ENCODE data around the gene LATS2. TPM values are rescaled to one million over a fixed set of nuclear protein-coding genes. Genes with fewer than 3 reads are reported as not detected.

Gene LATS2
- total RNA-seq, 1 donor = 24.2 TPM

- no peaks in the 10 kb centered on the region for H3K36me3 ChIP-seq (ENCODE audit: insufficient read depth, low read length)
- no peak overlapping the region for H2AFZ ChIP-seq (ENCODE audit: low read length)
- H3K4me2 ChIP-seq (ENCODE audit: insufficient read depth, low read length) = no peak overlapping the region
- TF ChIP-seq CTCF (IDR thresholded peaks at IDR 0.05; ENCODE audit: extremely low read depth, low read depth, low read length) = peak; percentile 90
- no peaks in the 10 kb centered on the region for H3K79me2 ChIP-seq (ENCODE audit: insufficient read depth, low read length)
- no peaks in the 10 kb centered on the region for H3K9me3 ChIP-seq (ENCODE audit: low read depth, low read length)
- no peaks in the 10 kb centered on the region for H3K4me1 ChIP-seq (ENCODE audit: insufficient read depth, low read length)
- no peaks in the 10 kb centered on the region for H4K20me1 ChIP-seq (ENCODE audit: insufficient read depth, low read length)
- no peak overlapping the region for H3K4me3 ChIP-seq (ENCODE audit: insufficient read depth, low read length)
- no peak overlapping the region for H3K27ac ChIP-seq (ENCODE audit: low read depth, low read length)
- H3K27me3 ChIP-seq (ENCODE audit: insufficient read depth, low read length) = no peaks in the 10 kb centered on the region
- peak; percentile 70 for DNase-seq (ENCODE audit: insufficient read length, low spot score, missing footprints)
Observed at GRCh38 chr13:20924758-20925394, 136.5 kb downstream of the LATS2 start.

- H3K27me3 ChIP-seq (ENCODE audit: insufficient read depth, low read length) = no peaks in the 10 kb centered on the region
- TF ChIP-seq CTCF (IDR thresholded peaks at IDR 0.05; ENCODE audit: extremely low read depth, low read depth, low read length) = no peak
- H3K4me1 ChIP-seq (ENCODE audit: insufficient read depth, low read length) = no peaks in the 10 kb centered on the region
- H3K4me3 ChIP-seq (ENCODE audit: insufficient read depth, low read length) = no peak overlapping the region
- H3K79me2 ChIP-seq (ENCODE audit: insufficient read depth, low read length) = no peaks in the 10 kb centered on the region
- no peaks in the 10 kb centered on the region for H3K9me3 ChIP-seq (ENCODE audit: low read depth, low read length)
- no peak overlapping the region for H3K4me2 ChIP-seq (ENCODE audit: insufficient read depth, low read length)
- H3K27ac ChIP-seq (ENCODE audit: low read depth, low read length) = no peak overlapping the region
- H4K20me1 ChIP-seq (ENCODE audit: insufficient read depth, low read length) = no peaks in the 10 kb centered on the region
- H2AFZ ChIP-seq (ENCODE audit: low read length) = no peak overlapping the region
- no peaks in the 10 kb centered on the region for H3K36me3 ChIP-seq (ENCODE audit: insufficient read depth, low read length)
- no peak for DNase-seq (ENCODE audit: insufficient read length, low spot score, missing footprints)
Observed at GRCh38 chr13:20923272-20923671, 138.1 kb downstream of the LATS2 start.

Small RNA genes lying within 50 kb of the gene (small RNA-seq; reads per million reads assigned to genes)
- gene PPIAP27 (not detected), gene RNU4-9P (not detected)

Other genes starting within 250 kb of the LATS2 start
- 19.5 and 20.6 TPM in 2 replicates for gene XPO4, start 158.8 kb downstream of the LATS2 start, total RNA-seq
- 37.4 and 40.9 TPM in 2 replicates for gene SAP18, start 78.5 kb upstream of the LATS2 start, total RNA-seq
- 13.0 and 13.8 TPM in 2 replicates for gene SKA3, start 115.0 kb upstream of the LATS2 start, total RNA-seq
- gene MRPL57, start 115.1 kb upstream of the LATS2 start, total RNA-seq = 13.4 and 15.0 TPM in 2 replicates